HG02852 (cell line): ENCODE measurements around the gene PC.
"Not testable (repeated sequence)": the region's sequence is repeated elsewhere in the genome, so short reads cannot be mapped to it uniquely, and the experiment has no call there.

Experiments
- ATAC-seq: cut with Tn5 transposase; IDR thresholded peaks from one replicate; pipeline ENCODE4 v1.9.1; 2021; ENCODE audit warnings: mild to moderate bottlenecking, moderate library complexity; ENCODE audit not compliant: unreplicated experiment

Gene PC, protein sequence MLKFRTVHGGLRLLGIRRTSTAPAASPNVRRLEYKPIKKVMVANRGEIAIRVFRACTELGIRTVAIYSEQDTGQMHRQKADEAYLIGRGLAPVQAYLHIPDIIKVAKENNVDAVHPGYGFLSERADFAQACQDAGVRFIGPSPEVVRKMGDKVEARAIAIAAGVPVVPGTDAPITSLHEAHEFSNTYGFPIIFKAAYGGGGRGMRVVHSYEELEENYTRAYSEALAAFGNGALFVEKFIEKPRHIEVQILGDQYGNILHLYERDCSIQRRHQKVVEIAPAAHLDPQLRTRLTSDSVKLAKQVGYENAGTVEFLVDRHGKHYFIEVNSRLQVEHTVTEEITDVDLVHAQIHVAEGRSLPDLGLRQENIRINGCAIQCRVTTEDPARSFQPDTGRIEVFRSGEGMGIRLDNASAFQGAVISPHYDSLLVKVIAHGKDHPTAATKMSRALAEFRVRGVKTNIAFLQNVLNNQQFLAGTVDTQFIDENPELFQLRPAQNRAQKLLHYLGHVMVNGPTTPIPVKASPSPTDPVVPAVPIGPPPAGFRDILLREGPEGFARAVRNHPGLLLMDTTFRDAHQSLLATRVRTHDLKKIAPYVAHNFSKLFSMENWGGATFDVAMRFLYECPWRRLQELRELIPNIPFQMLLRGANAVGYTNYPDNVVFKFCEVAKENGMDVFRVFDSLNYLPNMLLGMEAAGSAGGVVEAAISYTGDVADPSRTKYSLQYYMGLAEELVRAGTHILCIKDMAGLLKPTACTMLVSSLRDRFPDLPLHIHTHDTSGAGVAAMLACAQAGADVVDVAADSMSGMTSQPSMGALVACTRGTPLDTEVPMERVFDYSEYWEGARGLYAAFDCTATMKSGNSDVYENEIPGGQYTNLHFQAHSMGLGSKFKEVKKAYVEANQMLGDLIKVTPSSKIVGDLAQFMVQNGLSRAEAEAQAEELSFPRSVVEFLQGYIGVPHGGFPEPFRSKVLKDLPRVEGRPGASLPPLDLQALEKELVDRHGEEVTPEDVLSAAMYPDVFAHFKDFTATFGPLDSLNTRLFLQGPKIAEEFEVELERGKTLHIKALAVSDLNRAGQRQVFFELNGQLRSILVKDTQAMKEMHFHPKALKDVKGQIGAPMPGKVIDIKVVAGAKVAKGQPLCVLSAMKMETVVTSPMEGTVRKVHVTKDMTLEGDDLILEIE

DNA sequence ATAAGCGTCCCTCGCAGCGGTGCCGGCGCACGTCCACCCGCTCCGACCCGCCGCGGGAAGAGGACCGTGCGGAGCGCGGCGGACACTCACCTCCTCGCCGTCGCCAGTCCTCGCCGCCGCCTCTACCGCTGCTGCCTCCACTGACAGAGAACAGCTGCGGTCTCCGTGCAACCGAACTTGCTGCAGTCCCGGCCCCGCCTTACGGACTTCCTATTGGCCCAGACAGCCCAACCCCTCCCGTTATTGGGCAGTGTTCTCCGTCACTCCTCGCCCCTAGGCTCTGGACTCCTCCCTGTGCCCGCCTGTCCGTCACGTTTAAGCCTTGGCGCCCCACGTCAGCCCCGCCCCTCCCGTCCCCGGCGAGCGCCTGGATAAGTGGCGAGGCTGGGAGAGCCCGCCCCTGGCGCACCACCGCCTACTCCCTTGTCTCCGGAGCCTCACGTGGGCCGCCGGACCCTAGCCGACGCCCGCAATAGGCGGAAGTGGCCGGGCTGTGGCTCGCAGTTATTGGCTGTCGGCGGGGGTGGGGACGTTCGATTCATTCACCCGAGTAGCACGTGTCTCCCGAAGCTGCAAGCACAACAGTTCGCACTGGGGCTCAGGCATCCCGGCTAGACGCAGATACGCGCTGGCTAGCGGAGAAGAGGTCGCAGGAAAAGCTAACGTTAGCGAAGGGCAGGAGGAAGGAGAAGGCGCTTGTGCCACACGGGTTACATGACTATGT lies at the start of gene PC:
Gene PC (minus strand): TSS at position 152 of the 724 bp plus-strand sequence. CDS start 86,224 bp downstream, outside the sequence.
- peak; percentile 91 for ATAC-seq

DNA sequence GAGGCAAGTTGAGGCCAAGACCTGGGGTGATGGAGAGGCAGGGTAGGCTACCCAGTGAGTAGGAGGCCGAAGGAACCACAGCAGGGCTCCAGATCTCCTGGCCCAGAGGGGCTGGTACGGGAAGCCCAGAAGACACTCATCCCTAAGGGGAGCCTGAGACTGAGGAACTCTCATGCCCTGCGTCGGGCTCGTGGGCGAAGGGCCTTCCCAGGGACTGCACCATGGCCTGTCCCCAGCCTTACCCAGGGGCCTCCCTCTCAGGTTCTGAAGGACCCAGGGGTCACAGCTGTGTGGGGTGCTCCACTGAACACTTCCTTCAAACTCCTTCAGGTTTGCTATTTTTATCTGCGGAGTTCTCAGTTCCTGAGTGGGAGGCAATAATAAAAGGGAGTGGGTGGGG lies 48.9 kb upstream of the PC start:
- ATAC-seq: no peak

DNA sequence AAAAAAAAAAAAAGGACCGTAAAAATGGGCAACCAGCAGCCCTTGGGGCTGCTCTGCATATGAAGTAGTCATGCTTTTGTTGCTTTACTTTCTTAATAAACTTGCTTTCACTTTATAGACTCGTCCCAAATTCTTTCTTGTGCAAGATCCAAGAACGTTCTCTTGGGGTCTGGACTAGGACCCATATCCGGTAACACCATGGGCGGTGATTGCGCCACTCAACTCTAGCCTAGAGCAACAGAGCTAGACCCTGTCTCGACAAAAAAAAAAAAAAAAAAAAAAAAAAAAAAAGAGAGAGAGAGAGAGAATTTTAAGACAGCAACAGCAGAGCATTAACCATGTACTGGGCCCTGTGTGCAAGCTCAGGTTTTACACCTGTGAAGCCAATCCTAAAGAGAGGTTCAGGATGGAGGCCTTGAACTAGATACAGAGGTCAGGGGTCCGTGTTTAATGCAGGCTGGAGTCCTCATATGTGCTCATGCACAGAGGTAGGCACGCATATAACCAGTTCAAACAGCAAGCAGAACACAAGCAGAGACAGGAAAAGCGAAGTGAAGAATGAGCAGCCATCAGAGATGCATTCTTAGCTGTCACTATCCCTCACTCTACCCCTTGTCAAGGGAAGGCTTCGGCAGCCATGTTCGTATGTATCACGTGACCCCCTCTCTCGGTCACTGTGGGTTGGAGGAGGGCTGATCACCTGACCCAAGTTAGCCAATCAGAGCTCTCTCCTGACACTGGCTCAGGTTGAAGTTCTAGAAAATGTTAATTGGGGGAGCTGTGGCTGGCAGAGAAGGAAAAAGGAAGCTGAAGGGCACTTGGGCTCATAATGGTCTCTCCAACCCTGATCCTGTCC lies 48.1 kb upstream of the PC start:
- no peak for ATAC-seq

DNA sequence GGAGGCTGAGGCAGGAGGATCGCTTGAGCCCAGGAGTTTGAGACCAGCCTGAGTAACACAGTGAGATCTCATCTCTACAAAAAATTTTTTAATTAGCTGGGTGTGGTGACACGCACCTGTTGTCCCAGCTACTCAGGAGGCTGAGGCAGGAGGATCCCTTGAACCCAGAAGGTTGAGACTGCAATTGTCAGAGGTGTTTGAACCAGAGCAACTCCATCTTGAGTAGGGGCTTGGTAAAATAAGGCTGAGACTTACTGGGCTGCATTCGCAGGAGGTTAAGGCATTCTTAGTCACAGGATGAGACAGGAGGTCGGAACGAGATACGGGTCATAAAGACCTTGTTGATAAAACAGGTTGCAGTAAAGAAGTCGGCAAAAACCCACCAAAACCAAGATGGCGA lies 47.0 kb upstream of the PC start:
- ATAC-seq: not testable (repeated sequence)

DNA sequence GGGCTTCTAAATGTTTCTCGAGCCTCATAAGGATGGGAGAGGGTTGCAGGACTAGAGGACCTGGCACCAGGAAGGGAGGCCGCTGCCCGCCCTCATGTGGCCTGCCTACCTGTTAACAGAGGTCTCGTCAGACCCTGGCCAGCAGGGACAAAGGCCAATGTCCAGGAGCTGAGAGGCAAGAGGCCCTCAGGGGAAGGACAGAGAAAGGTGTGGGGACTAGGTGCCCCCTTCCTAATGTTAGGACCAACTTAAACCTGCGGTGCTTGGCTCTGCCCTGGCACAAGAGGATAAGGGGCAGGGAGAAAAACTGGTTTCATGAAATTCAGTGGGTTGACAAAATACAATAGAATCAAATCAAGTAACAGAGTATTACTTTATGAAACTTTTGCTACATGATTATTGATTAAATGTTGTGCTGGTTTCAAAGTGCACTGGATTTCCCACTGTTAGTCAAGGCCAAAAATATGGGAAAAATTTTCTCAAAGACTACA lies 44.8 kb upstream of the PC start:
- no peak for ATAC-seq

DNA sequence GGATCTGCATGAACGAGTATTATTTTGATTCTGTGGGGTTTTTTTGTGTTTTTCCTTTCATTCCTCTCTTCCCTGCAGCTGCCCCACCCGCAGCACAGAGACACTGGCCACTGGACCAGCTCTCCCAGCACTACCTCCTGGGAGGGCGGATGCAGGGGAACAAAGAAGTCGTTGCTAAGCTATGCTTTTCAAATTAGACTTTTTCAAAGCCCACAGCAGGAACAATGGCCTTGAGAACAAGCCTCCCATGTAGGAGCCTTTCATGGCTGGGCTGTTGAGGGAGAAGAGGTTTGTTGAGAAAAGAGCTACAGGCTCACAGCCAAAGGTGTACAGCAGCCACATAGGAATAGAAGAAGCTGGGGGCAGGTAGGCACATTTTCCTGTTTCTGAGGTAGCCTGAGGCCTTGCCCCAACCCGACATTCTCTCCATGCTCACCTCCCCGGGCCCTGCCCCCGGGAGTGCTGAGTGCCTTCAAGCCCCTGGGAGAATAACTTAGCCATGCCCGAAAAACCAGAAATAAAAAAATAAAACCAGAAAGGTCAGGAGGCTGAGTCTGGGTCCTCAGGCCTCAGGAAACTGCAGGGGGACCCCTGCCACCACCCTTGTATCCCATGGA lies 44.2 kb upstream of the PC start:
- ATAC-seq: no peak

DNA sequence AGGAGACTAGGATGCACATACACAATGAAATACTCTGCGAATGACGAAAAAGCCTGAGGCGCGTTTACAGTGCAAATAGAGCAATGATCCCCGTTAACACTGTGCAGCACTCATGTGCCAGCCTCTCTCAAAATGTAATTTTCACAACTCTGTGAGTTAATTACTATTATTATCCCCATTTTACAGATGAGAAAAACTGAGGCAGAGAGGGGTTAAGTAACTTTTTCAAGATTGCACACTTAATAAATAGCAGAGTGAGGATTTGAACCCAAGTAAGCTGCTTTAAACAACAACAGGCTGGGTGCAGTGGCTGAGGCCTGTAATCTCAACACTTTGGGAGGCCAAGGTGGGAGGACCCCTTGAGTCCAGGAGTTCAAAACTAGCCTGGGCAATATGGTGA lies 43.1 kb upstream of the PC start:
- ATAC-seq: no peak

DNA sequence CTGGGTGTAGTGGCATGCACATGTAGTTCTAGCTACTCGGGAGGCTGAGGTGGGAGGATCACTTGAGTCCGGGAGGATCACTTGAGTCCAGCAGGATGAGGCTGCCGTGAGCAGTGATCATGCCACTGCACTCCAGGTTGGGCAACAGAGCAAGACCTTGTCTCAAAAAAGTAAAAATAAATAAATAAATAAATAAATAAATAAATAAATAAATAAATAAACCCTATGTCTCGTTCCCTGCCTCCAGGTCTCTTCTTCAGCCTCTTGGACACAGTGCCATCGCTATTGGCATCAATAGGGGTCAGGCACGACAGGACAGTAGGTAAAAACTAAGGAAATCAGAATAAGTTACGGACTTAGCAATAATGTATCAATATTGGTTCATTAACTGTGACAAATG lies 41.4 kb upstream of the PC start:
- no peak for ATAC-seq

DNA sequence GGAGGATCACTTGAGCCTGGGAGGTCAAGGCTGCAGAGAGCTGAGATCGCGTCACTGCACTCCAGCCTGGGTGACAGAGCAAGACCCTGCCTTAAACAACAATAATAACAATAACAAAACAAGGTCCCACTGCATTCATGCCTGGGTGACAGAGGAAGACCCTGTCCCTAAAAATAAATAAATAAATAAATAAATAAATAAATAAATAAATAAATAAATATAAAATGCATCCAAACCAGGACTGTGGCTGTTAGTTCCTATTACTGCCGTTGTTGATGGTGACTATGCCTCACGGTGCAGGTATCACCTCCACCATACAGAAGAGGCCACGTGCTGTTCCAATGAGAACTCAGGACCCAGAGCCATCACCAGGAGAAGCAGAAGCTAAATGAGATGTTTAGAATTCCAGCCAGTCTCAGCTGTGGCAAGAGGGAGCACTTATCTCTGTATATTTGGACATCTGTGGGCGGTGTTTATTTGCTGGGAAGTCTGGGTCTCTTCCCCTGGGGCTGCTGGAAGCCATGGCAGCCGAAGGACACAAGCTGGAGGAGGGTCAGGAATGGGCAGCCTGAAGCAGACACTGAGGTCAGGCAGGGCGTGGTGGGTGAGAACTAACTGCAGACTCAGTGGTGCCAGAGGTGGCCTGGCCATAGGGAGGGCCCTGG lies 38.6 kb upstream of the PC start:
- ATAC-seq: no peak

DNA sequence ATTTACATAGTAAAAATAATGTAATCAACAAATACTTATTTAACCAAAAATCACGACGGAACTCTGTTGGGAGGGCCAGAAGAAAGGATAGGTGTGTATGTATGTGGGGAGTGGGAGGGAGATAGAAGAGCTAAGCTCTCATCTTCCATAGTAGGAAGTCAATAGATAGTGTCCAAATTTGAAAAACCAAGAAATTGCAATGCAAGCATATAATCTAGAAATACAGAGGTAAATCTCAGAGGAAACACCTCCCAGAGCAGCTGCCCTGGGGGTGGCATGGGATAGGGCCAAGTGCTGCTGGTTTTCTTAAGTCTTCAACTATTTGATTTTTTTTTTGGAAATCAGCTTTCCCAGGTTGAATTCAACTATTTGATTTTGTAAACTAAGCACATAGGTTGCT lies 33.9 kb upstream of the PC start:
- ATAC-seq: no peak

DNA sequence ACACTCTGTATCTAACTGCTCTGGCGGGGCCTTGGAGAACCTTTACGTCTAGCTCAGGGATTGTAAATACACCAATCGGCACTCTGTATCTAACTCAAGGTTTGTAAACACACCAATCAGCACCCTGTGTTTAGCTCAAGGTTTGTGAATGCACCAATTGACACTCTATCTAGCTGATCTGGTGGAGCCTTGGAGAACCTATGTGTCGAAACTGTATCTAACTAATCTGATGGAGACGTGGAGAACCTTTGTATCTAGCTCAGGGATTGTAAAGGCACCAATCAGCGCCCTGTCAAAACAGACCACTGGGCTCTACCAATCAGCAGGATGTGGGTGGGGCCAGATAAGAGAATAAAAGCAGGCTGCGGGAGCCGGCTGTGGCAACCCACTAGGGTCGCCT lies 31.2 kb upstream of the PC start:
- not testable (repeated sequence) for ATAC-seq

DNA sequence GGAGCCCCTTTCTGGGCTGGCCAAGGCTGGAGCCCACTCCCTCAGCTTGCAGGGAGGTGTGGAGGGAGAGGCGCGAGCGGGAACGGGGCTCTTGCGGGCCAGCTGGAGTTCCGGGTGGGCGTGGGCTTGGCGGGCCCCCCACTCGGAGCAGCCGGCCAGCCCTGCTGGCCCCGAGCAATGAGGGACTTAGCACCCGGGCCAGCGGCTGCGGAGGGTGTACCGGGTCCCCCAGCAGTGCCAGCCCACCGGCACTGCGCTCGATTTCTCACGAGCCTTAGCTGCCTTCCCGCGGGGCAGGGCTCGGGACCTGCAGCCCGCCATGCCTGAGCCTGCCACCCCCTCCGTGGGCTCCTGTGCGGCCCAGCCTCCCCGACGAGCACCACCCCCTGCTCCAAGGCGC lies 30.6 kb upstream of the PC start:
- ATAC-seq: not testable (repeated sequence)

DNA sequence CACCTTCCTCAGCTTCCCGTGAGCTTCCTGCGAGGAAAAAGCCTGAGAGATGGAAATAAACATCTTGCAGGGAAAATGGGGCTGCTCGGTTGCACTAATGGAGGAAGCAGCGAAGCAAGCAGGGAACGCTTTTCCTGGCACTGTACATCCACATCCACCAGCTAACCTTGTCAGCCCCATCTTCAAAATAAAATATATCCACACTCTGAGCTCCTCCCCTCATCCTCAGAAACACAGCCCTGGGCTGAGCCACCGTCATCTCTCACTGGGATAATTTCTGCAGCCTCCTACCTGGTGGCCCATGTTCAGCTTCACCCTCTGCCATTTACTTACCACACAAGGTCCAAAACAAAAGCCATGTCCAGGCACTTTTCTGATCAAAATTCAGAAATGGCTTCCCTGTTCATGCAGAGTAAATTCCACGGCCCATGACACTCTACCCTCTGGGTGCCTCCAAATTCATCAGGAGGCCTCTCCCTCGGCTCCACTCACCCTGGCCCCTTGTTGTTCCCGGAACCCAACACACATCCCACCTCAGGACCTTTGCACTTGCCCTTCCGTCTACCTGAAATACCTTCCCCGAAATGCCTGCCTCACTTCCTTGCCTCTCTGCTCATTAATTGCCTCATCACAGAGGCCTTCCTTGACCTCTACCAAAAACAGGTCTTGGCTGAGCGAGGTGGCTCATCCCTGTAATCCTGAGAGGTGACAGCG lies 29.9 kb upstream of the PC start:
- ATAC-seq: no peak

DNA sequence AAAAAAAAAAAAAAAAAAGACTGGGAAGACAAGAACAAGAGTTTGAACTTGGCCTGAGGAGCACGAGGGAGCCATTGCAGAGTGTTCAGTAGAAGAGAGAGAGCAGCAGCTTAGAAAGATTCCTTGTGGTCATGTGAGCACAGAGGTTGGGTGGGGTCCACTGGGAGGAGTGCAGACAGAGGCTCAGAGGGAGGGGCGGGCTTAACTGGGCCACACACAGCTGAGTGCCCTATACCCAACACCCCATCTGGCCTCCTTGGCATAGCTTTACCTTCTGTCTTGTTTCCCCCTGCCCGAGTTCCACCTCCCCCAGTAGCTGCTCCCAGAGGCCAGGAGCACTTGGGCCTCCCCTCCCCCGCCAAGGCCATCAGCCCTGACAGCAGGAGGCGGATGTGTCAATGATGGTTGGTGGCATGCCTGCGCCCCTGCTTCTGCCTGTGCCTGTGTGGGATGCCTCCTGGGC lies 29.0 kb upstream of the PC start:
- ATAC-seq: no peak

DNA sequence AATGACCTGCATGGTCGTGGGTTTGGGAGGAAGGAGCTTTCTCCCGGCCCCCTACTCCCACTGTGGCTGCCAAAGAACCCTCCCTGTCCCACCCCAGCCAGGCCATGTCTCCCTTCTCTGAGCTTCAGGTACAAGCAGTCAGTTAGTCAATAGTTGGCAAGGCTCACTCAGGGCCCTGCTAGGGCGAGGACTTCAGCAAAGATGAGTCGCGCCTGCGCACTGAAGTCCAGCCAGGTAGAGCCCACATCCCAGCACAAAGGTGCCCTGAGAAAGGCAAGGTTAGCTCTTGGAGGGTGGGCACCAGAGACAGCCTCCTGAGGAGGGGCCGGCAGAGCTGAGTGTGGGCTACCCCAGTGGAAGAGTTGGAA lies 28.0 kb upstream of the PC start:
- ATAC-seq: no peak

DNA sequence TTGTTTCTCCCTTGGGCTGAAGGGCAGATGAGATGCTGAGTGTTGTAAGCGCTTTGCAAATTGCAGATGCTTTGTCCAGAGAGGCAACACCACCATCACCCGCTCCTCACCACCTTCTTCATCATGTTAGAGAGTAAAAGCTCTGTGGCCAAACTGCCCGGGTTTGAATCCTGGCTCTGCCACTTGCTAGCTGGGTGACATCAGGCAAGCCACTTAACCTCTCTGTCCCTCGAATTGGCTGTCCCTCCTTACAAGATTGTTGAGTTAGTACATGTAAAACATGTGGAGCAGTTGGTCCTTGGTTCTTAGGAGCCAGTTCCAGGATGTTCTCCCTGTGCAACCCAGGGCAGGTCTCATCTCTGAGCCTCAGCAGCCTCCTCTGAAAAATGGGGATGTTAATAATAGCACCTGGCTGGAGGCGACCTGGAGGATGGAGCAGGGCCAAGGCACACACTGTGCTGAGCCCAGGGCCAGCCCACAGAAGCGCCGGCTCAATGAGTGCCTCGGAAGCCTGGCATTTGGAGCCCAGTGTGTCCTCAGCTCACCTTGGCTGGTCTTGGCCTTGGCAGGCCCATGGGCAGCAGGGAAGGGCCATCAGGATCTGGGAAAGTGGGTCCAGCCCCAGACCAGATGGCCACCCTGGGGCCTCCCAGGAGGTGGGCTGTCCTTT lies 27.5 kb upstream of the PC start:
- ATAC-seq: no peak

DNA sequence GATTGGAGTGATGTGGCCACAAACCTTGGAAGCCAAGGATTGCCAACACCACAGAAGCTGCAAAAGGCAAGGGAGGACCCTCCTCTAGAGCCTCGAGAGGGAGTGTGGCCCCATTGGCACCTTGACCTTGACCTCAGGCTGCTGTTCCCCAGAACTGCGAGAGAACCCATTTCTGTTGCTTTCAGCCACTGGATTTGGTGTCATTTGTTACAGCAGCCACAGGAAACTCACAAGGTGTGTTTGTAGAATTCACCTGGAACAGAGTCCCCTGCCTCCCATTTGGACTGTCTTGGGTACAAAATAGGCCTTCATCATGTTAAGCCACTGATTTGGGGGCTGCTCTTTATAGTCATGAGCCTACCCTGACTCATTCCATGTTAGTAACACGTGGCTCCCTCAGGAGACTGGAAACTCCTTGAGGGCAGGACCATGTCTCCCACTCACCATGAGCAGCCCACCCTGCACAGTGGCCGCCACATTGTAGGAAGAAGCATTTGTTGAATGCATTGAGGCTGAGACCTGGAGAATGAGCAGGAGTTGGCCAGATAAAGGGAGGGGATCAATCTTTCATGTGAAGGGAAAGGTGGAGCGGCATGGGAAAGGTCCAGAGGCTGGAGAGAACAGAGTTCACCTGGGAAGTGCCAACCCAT lies 25.2 kb upstream of the PC start:
- ATAC-seq: no peak
